Rectal smooth muscle tissue (tissue), 1 donor: ENCODE measurements around the gene PCBP4.
A peak's percentile ranks its signal among the peaks of the same experiment; 100 is the strongest.

Experiments
- H3K27ac ChIP-seq: one replicate; pipeline ENCODE4 v1.7.0; 2013; ENCODE audit warnings: low read depth, low read length, inconsistent platforms
- H3K27me3 ChIP-seq: one replicate; pipeline ENCODE4 v1.7.0; 2013; ENCODE audit warnings: low read length; ENCODE audit not compliant: control insufficient read depth, insufficient read depth
- H3K36me3 ChIP-seq: one replicate; pipeline ENCODE4 v1.7.0; 2013; ENCODE audit warnings: low read length; ENCODE audit not compliant: control insufficient read depth, insufficient read depth
- H3K4me1 ChIP-seq: one replicate; pipeline ENCODE4 v1.7.0; 2013; ENCODE audit warnings: low read length; ENCODE audit not compliant: control insufficient read depth, insufficient read depth
- H3K4me3 ChIP-seq: one replicate; pipeline ENCODE4 v1.7.0; 2013; ENCODE audit warnings: low read length
- H3K9ac ChIP-seq: one replicate; pipeline ENCODE4 v1.7.0; 2013; ENCODE audit warnings: low read length

The PCBP4 gene

DNA sequence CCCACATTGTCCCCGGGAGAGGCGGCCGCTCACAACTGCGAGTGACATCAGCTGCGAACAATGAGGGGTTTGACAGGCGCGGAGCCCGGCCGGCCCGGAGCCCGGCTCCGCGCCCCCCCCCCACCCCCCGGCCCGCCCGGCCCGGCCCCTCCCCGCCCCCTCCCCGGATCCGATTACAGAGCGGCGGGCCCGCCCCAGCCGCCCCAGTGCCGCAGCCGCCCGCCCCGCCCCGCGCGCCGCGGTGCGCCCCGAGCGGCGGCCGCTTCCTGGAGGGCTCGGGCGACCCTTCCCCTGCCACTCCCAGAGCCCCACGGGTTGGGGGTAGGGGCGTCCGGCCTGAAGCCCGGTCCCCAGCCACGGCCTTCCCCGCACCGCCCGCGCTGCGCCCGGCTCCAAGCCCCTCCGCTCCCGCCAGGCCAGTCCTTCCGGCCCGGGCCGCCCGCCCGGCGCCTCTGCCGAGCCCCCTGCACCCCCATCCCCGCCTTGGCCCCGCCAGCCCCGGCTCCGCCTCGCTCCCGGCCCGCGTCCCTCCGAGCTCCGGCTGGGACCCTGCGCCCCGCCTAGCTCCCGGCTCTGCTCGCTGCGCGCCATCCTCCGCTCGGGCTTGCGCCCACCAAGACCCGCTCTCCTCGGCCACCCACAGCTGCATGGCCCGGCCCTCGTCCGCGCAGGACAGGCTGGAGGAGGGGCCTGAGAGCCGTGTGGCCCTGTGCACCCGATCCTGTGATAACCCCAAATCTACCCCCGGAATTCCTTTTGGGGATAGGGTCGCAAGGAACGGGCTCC is at the start of gene PCBP4:
PCBP4 (minus strand) TSS at position 71 of the 786 bp plus-strand sequence. CDS start 6,214 bp downstream, outside the sequence.
- H3K4me1 ChIP-seq, result peaks cover 2% of the 10 kb centered on the region
- no peaks in the 10 kb centered on the region for H3K36me3 ChIP-seq
- H3K27ac ChIP-seq, result peak within 1 kb of the TSS; percentile 85
- no peaks in the 10 kb centered on the region for H3K27me3 ChIP-seq
- peak within 1 kb of the TSS; percentile 90 for H3K4me3 ChIP-seq
- peak within 1 kb of the TSS; percentile 84 for H3K9ac ChIP-seq

- Histone ChIP-seq H3K36me3 (no peaks in the 10 kb centered on the region), H3K9ac (no peak overlapping the region), H3K4me1 (no peaks in the 10 kb centered on the region), H3K27me3 (no peaks in the 10 kb centered on the region), H3K27ac (no peak overlapping the region), H3K4me3 (no peak overlapping the region)
Observed at GRCh38 chr3:52015438-52016228, 48.4 kb upstream of the PCBP4 start.

GRCh38 chr3:52014613-52015012 is 47.4 kb upstream of the PCBP4 start:
- H3K9ac ChIP-seq, result no peak overlapping the region
- no peaks in the 10 kb centered on the region for H3K4me1 ChIP-seq
- H3K27me3 ChIP-seq, result no peaks in the 10 kb centered on the region
- no peak overlapping the region for H3K27ac ChIP-seq
- no peak overlapping the region for H3K4me3 ChIP-seq
- H3K36me3 ChIP-seq, result no peaks in the 10 kb centered on the region

DNA sequence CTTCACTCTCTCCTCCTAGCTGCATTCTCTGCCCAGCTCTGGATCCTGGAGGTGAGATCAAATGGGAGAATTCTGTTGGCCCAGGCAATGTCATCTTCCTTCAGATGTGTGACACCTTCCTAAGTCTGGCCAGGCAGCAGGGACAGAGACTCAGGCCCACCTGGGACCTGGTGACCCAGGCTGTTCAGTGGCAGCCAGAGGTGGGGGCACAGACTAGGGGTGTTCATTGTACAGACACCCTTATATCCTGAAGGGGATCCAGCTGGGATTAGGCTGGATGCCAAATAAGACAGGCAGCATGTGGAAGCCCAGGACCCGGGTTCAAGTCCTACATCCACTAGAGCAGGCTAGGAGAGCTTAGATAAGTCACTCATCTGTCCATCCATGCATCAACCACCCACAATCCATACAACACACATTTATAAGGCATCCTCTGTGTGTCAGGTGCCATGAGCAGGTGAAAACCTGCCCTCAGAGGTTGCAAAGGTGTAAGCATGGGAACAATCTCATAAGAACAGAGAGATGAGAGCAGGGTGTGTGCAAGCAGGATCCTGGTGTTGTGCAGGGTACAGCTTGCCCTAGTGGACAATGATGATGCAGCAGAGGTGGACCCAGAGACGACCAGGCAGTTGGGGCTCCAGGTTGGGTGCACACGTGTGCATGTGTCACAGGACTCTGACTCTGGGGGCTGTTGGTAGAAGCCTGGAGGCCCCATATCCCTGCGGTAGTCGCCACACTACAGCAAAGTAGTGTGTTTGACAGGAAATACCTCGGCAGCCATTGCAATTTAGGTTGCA is 46.7 kb upstream of the PCBP4 start:
- Histone ChIP-seq H3K9ac (no peak overlapping the region), H3K4me1 (no peaks in the 10 kb centered on the region), H3K27ac (no peak overlapping the region), H3K4me3 (no peak overlapping the region), H3K36me3 (no peaks in the 10 kb centered on the region), H3K27me3 (no peaks in the 10 kb centered on the region)

GRCh38 chr3:52012699-52013098 is 45.4 kb upstream of the PCBP4 start:
- Histone ChIP-seq H3K4me3 (no peak overlapping the region), H3K9ac (no peak overlapping the region), H3K27ac (no peak overlapping the region), H3K4me1 (no peaks in the 10 kb centered on the region), H3K36me3 (no peaks in the 10 kb centered on the region), H3K27me3 (no peaks in the 10 kb centered on the region)

DNA sequence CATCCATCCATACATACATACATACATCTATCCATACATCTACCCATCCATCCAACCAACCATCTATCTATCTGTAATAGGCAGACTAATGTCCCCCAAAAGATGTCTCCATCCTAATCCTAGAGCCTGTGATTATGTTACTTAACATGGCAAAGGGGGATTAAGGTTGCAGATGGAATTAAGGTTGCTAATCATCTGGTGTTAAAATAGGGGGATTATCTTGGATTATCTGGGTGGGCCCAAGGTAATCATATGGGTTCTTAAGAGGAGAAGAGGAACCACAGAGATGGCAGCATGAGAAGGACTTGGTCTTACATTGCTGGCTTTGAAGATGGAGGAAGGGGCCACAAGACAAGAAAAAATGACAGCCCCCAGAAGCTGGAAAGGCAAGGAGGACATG is 43.2 kb upstream of the PCBP4 start:
- H3K27me3 ChIP-seq, result no peaks in the 10 kb centered on the region
- H3K9ac ChIP-seq, result no peak overlapping the region
- no peak overlapping the region for H3K27ac ChIP-seq
- H3K4me1 ChIP-seq, result no peaks in the 10 kb centered on the region
- no peak overlapping the region for H3K4me3 ChIP-seq
- no peaks in the 10 kb centered on the region for H3K36me3 ChIP-seq

DNA sequence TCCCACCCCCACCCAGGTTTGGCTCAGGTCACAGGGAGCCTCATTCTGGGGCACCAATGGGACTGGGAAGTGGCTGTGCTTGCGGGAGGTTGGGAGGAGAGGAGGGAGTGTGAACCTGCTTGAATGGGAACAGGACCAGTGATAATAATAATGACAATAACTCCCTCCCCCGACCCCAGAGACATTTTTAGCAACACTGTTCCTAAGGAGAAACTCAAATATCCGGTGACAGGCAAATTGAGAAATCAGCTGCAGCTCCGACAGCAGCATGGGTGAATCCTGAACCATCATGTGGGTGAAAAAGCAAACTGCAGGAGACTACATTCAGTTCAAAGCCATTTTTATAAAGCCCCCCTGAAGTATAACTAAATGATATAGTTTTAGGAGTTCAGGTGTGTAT is 40.0 kb upstream of the PCBP4 start:
- H3K4me3 ChIP-seq, result no peak overlapping the region
- no peaks in the 10 kb centered on the region for H3K4me1 ChIP-seq
- no peaks in the 10 kb centered on the region for H3K36me3 ChIP-seq
- H3K27ac ChIP-seq, result no peak overlapping the region
- no peak overlapping the region for H3K9ac ChIP-seq
- no peaks in the 10 kb centered on the region for H3K27me3 ChIP-seq

DNA sequence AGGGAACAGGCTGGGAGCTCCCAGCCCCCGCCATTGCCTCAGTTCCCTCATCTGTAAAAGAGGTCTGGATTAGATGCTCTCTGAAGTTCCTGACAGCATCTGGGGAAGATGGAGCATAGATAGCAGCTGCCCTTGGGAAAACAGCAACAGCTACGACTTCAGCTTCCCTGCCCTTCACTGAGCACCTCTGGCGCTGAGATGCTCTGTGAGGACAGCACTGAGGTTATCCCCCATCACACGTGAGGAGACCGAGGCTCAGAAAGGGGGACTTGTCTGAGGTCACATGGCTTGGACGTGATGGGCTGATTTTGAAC is 39.5 kb upstream of the PCBP4 start:
- H3K4me3 ChIP-seq, result no peak overlapping the region
- H3K9ac ChIP-seq, result no peak overlapping the region
- H3K27ac ChIP-seq, result no peak overlapping the region
- H3K27me3 ChIP-seq, result no peaks in the 10 kb centered on the region
- H3K36me3 ChIP-seq, result no peaks in the 10 kb centered on the region
- no peaks in the 10 kb centered on the region for H3K4me1 ChIP-seq

GRCh38 chr3:52006017-52006819 is 39.0 kb upstream of the PCBP4 start:
- H3K4me1 ChIP-seq, result no peaks in the 10 kb centered on the region
- H3K27me3 ChIP-seq, result peaks cover 3% of the 10 kb centered on the region
- H3K4me3 ChIP-seq, result no peak overlapping the region
- H3K27ac ChIP-seq, result no peak overlapping the region
- H3K36me3 ChIP-seq, result no peaks in the 10 kb centered on the region
- no peak overlapping the region for H3K9ac ChIP-seq

DNA sequence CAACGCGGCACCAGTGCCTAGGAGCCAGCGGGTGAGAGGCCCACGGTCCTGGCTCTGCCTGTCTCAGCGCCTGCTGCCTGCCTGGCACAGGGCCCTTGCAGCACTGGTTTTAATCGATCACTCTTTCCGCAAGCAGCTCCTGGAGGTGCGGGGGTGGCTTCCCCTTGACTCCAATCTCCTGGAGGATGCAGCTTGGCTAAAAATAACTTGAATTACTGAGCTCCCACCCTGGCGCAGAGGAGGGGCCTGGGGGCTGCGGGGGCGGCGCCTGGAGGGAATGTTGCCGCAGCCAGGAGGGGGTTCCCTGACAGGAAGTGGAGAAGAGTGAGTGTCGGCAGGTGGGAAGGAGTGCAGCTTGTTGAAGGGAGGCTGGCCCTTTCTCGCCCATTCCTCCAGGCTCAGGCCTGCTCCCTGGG is 38.3 kb upstream of the PCBP4 start:
- Histone ChIP-seq H3K4me1 (no peaks in the 10 kb centered on the region), H3K4me3 (no peak overlapping the region), H3K27me3 (peaks cover 3% of the 10 kb centered on the region), H3K9ac (no peak overlapping the region), H3K27ac (no peak overlapping the region), H3K36me3 (no peaks in the 10 kb centered on the region)

DNA sequence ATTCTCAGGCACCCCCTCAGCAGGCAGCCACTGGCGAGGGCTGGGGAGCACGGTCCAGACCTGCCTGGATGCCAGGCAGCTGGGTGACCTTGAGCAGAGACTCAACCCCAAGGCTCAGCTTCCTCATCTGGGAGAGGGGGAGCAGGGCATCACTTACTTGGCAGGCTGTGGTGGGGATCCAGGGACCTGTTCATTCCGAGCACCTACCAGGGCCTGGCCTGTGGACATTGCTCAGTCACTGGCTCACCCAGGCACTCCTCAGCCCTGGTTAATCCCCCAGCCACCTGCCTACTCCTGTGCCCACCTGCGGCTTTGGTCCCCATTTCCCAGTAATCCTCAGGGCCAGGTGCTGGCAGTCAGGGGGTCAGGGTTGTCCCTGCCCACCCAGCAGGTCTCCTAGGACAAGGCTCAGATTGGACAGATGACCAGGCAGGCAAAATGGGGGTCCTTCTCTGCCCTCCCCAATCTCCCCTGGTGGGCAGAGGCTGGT is 37.7 kb upstream of the PCBP4 start:
- Histone ChIP-seq H3K4me1 (no peaks in the 10 kb centered on the region), H3K27me3 (peaks cover 3% of the 10 kb centered on the region), H3K36me3 (no peaks in the 10 kb centered on the region), H3K9ac (no peak overlapping the region), H3K4me3 (no peak overlapping the region), H3K27ac (no peak overlapping the region)
